T-helper 17 cell (primary cell): ENCODE measurements around the gene ARCN1. TPM values are rescaled to one million over a fixed set of nuclear protein-coding genes. Genes with fewer than 3 reads are reported as not detected.
"Not testable (repeated sequence)": the region's sequence is repeated elsewhere in the genome, so short reads cannot be mapped to it uniquely, and the experiment has no call there.

Experiments
- ATAC-seq: fragments of 150-1000 bp; cut with Tn5 transposase; 2 replicates; pipeline ENCODE4 v1.10.0; 2021; ENCODE audit warnings: mild to moderate bottlenecking, moderate library complexity
- DNase-seq, 3 donors: peaks; one replicate each; pipeline versions ENCODE4 v3.0.0 to v3.0.0-alpha.2; 2020 to 2021
- H3K9me3 ChIP-seq: one replicate; pipeline ENCODE4 v1.7.0; 2013; ENCODE audit warnings: low read length, mild to moderate bottlenecking; ENCODE audit not compliant: control insufficient read depth, poor library complexity, severe bottlenecking
- H3K27ac Mint-ChIP-seq: one replicate; pipeline ENCODE4 v1.8.0; 2022; ENCODE audit warnings: mild to moderate bottlenecking, moderate library complexity, mixed read lengths
- H3K27me3 Mint-ChIP-seq: one replicate; pipeline ENCODE4 v1.8.0; 2022; ENCODE audit warnings: mixed read lengths
- H3K36me3 Mint-ChIP-seq: one replicate; pipeline ENCODE4 v1.8.0; 2022; ENCODE audit warnings: low read depth, mixed read lengths
- H3K4me1 Mint-ChIP-seq: one replicate; pipeline ENCODE4 v1.8.0; 2022; ENCODE audit warnings: mild to moderate bottlenecking, mixed read lengths
- H3K4me3 Mint-ChIP-seq: one replicate; pipeline ENCODE4 v1.8.0; 2022; ENCODE audit warnings: mild to moderate bottlenecking, moderate library complexity, mixed read lengths
- total RNA-seq, 4 donors: library from RNA in 2 of 4; stranded (reverse) in 2 of 4; gene quantifications; one replicate each; pipeline ENCODE4 v1.2.3 and lab custom pipeline; 2022 to 2026

Gene ARCN1
- total RNA-seq, 2 donors from 2014 or later, result 86.2 to 87.5 TPM

DNA sequence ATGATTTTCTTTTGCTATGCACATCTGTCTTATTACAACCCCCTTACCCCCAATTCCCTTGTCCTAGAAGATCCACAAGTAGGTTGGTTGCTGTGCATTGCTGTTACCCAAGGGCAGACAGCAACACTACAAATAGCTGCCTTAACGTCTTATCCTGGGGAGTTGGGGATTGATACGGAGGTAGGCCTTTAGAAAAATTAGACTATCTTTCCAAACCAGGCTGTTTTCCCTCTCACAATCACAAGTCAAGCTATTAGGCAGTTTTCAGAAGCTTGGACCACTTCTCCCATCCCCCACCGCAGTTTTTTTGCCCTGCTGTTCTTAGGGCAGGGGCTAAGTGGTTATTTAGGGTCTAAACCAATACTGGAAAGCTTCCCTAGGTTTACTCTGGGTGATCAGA, 32.4 kb downstream of the ARCN1 start:
- Mint-ChIP-seq H3K36me3 (peaks cover 18% of the 10 kb centered on the region), H3K27ac (no peak overlapping the region), H3K4me3 (no peak overlapping the region), H3K4me1 (peaks cover 19% of the 10 kb centered on the region), H3K27me3 (peaks cover 8% of the 10 kb centered on the region)
- H3K9me3 ChIP-seq, result no peaks in the 10 kb centered on the region
- no peak for ATAC-seq
- no peak for DNase-seq

DNA sequence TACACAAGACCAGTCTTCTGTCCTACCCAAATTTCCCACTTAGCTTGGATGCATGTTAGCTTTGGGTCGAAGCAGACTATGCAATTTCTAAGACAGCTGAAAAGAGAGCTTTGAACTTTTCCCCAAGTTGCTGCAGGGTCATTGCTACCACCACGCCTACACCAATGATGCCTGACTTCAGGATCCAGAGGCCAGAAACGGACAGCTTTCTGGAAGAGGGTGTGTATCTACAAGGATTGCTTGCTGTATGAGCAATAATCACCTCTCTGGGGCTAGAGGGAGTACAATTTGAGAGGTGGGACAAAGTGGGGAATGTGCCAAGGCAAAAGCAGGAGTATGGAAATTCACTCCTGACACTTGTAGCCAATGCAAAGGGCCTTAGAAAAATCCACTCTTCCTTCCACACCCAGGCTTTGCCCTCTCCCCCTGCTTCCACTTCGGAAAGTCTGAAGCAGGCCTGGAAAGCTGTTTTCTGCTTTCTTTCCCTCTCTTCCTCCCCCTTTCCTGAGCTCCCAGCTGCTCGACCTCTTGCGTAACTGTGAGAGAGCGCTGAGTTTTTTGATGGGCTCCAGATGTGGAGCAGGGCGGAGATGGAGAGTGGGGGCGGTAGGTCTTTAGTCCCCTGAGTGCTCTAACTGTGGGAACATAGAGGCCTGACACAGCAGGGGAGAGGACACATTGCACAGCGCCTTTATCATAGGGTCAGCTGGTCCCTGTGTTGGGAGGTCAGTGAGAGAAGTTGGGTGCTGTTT, 33.1 kb downstream of the ARCN1 start:
- Mint-ChIP-seq H3K4me3 (no peak overlapping the region), H3K27ac (no peak overlapping the region), H3K36me3 (peaks cover 16% of the 10 kb centered on the region)

DNA sequence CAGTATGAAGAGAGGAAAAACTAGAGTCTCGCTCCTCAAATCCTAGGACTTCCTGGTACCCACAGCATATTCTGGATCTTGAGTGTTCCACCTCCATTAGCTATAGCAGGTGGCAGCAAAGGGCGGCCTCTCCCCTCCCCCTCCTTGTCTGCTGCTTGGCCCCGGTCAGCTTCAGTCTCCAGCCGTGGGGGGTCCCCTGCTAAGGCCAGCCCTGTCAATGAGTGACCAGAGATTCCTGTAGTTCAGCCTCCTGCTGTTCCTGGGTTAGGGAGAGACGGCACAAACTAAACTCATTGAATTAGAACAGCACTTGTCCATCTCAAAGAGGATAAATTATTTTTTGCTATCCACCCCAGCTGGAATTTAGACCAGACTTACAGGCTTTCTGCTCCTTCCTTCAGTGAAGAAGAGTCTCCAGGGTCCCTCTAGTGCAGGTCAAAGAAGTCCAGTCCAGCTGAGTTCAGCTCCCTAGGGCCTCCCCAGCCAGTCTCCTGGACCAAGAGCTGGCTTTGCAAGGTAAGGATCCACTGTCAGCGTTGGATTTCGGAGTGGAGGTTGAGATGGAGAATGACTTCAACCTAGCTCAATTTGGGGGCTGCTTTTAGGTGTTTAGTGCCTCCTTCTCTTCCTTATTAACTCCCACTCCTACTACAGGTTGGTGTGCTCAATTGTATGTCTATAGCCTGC, 34.1 kb downstream of the ARCN1 start:
- Mint-ChIP-seq H3K27me3 (peaks cover 12% of the 10 kb centered on the region), H3K27ac (no peak overlapping the region), H3K36me3 (peaks cover 16% of the 10 kb centered on the region), H3K4me3 (peak overlapping the region; percentile 84), H3K4me1 (peaks cover 24% of the 10 kb centered on the region)
- no peaks in the 10 kb centered on the region for H3K9me3 ChIP-seq
- DNase-seq (no peak), ATAC-seq (no peak)

More for the DNA sequence above, 33.1 kb downstream of the ARCN1 start:
- peaks cover 21% of the 10 kb centered on the region for H3K4me1 Mint-ChIP-seq
- ATAC-seq (no peak), DNase-seq (no peak)
- no peaks in the 10 kb centered on the region for H3K9me3 ChIP-seq
- H3K27me3 Mint-ChIP-seq, result peaks cover 8% of the 10 kb centered on the region

DNA sequence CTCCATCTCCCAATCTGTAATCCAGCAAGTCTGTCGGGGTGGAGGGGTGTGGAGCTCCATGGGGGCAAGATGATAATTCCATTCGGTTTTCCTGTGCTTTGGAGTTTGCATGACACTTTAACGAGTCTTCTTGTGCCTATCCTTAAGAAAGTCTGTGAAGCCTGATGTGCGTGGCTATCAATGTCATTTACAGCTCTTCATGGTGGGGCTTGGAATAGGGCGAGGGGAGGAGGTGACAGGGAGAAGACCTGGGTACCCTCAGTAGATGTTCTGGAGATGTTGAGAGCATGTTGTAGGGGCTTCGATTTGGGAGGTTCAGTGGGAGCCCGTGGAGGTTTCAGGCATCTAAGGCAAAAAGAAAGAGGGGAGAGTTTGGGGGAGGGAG, 34.6 kb downstream of the ARCN1 start:
- no peak for ATAC-seq
- Mint-ChIP-seq H3K36me3 (peaks cover 13% of the 10 kb centered on the region), H3K27me3 (peaks cover 13% of the 10 kb centered on the region), H3K27ac (no peak overlapping the region), H3K4me3 (peak overlapping the region; percentile 84), H3K4me1 (peaks cover 25% of the 10 kb centered on the region)
- no peak for DNase-seq
- H3K9me3 ChIP-seq, result no peaks in the 10 kb centered on the region

DNA sequence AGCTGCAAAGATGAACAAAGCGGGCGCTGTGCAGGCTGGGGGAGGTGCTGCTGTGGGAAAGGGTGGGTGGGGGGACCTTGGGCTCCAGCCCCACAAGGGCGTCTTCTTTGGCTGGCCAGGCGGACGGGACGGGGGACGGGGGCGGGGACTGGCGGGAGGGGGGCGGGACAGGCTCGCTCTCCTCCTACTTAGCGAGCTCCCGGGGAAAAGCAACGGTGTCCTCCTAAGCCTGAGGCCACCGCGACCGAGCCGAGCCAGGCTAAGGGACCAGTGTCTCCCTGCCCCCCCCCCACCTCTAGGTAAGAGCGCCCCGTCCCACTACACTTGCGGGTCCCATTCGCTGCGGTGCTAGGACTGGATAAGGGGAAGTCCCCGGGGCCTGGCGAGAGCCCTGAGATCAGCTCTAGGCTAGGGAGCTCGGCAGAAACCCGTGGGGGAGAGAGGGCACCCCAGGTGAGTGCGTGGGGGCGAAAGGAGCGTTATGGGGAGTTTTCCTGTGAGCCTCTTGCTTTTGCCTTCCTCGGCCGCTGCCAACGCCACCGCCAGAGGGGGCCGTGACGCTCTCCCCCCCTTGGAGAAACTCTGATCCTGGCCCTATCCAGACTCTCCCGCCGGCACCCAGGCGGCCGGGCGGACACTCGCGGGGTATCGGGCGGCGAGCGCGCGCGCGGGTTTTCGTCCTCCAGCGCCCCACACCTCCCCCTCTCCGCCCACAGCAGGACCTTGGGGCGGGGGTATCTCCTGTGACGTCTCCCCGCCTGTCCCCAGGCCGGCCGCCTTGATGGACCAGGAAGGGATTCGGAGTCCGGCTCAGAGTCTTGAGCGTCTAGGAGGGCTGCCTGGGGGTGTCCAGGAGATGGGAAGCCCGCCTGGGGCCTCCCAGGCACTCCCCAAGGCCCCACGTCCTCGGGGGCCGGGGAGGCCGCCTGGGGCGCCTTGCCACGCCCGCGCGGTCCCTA, 35.5 kb downstream of the ARCN1 start, which contains the start of gene PHLDB1:
TSS of gene PHLDB1 (plus strand) at position 215 of the 959 bp plus-strand sequence. CDS start 6,222 bp downstream, outside the sequence.
- H3K27me3 Mint-ChIP-seq, result peaks cover 13% of the 10 kb centered on the region
- peaks cover 9% of the 10 kb centered on the region for H3K36me3 Mint-ChIP-seq
- DNase-seq, result peak; percentile 30 to 46 (median 34)
- H3K9me3 ChIP-seq, result no peaks in the 10 kb centered on the region
- H3K4me1 Mint-ChIP-seq, result peaks cover 23% of the 10 kb centered on the region
- ATAC-seq, result peak; percentile 17
- H3K4me3 Mint-ChIP-seq, result peak within 1 kb of the TSS; percentile 96
- peak within 1 kb of the TSS; percentile 94 for H3K27ac Mint-ChIP-seq

DNA sequence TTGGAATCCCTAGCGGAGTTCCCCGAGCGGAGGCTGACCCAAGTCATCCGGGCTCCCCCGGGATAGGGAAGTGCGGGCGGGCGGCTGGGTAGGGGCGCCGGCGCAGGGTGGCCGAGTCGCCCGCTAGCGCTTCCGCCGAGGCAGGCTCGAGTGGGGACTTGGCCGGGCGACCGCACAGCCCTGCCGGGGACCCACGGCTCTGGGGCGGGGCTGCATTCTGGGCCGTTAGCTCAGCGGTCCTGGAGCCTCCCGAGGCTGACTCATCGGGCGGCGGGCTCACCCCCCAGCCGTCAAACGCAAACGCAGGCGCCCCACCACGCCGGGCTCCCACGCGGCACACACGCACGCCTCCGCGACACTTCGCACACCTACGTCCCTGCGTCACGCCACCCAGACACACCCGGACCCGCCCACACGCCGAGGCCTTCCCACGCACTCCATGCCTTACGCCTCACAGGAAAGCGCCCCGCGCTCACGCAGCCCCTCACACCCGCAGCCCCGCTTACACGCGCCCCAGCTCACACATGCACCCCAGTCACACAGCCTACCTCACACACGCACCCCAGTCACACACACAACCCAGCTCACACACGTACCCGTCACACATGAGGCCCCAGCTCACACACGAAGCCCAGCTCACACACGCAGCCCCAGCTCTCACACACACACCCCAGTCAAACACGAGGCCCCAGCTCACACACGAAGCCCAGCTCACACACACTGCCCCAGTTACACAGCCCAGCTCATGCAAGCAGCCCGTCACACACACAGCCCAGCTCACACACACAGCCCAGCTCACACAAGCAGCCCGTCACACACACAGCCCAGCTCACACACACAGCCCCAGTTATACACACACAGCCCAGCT, 36.4 kb downstream of the ARCN1 start:
- Mint-ChIP-seq H3K27ac (peak overlapping the region; percentile 94), H3K4me1 (peaks cover 23% of the 10 kb centered on the region), H3K27me3 (peaks cover 13% of the 10 kb centered on the region), H3K36me3 (peaks cover 9% of the 10 kb centered on the region), H3K4me3 (peak overlapping the region; percentile 96)
- peak; percentile 79 for ATAC-seq
- H3K9me3 ChIP-seq, result no peaks in the 10 kb centered on the region
- DNase-seq, result peak; percentile 69 to 86 (median 81)

DNA sequence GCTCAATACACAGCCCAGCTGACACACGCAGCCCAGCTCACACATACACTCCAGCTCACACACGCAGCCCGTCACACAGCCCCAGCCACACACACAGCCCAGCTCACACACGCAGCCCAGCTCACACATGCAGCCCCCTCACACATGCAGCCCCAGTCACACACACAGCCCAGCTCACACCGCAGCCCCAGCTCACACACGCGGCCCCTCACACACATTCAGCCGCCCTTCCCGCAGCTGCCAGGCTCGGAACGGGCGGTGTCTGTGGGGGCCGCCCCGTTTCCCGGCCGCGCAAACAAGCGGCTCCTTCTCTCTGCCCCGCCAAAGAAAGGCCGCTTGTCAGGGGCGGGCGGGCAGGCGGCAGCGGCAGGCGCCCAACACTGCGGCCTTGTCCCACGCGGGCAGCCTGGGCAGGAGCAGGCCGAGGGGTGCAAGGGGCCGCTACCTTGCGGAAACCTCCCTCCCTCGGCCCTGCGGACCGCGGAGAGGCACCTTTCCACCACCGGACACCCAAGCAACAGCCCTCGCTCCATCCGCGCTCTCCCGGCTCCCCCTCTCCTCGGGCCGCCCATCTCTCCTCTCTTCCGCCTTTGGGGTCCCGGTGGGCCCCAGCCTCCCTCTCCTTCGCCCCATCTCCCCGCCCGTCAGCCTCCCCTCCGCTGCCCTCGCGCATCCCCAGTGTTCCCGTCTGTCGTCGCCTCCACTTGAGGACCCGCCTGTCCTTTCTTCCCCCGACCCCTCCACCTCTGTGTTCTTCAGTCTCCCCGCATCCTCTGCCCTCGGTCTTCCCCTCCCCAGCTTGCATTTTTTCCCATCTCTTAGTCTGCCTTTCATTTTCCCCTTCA, 37.4 kb downstream of the ARCN1 start:
- DNase-seq (peak in 1 of 3 donors; percentile 23), ATAC-seq (no peak)
- peaks cover 23% of the 10 kb centered on the region for H3K4me1 Mint-ChIP-seq
- peak overlapping the region; percentile 94 for H3K27ac Mint-ChIP-seq
- H3K9me3 ChIP-seq, result no peaks in the 10 kb centered on the region
- peaks cover 13% of the 10 kb centered on the region for H3K27me3 Mint-ChIP-seq
- H3K36me3 Mint-ChIP-seq, result peaks cover 9% of the 10 kb centered on the region
- peak overlapping the region; percentile 96 for H3K4me3 Mint-ChIP-seq

DNA sequence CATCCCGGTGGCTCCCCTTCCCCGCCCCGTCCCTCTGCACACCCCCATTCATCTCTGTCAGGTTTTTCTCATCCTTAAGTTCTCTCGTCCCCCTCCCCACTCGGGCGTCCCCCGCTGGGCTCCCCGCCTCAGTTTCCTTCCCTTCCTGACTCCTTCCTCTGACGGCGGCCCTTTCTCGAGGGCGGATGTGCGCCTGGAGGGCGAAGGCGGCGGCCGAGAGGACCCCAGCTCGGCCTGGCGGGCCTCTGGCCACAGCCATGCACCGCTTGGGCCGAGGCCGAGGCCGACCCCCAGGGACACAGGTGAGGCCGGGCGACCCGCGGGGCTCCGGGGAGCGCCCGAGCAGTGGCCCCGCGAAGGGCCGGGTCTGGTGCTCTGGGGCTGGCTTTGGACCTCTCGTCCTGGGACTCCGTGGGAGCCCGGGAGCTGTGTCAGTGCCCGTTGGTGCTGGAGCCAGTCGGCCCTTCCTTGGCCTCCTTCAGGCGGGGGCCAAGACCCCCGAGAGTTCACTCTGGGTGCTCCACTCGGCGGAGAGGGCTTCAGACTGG, 38.1 kb downstream of the ARCN1 start:
- Mint-ChIP-seq H3K27me3 (peaks cover 13% of the 10 kb centered on the region), H3K36me3 (peaks cover 9% of the 10 kb centered on the region), H3K4me3 (peak overlapping the region; percentile 96), H3K27ac (peak overlapping the region; percentile 94), H3K4me1 (peaks cover 23% of the 10 kb centered on the region)
- ATAC-seq (no peak), DNase-seq (peak in 1 of 3 donors; percentile 14)
- no peaks in the 10 kb centered on the region for H3K9me3 ChIP-seq

DNA sequence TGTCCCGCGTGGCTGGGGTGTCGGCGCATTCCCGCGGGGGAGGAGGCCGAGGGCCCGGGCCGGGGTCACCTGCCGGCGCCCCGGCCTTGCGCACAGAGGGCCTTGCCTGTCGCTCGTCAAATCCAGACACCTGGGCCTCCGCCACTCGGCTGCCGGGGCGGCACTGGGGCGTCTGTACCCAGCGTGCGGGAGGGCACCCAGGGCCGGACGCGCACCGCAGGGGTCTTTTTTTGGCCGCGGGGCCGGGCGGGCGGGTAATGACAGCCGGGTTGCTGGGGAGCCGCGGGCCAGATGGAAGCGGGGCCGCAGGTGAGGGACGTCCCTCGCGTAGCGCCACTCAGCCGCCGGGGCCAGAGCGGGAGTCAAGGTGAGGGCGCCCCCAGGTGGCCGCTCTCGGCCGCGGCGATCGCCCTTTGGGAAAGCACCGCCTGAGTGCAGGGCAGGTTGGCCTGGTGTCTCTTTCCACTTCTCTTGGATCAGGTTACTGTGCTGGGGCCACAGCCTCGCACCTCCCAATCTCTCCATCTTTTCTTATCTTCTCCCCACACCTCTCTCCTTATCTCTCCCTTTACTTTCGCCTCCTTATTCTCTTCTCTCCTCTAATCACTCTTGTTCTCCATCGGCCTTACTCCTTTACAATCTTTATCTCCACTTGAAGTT, 38.7 kb downstream of the ARCN1 start:
- Mint-ChIP-seq H3K27me3 (peaks cover 13% of the 10 kb centered on the region), H3K27ac (no peak overlapping the region), H3K4me3 (peak overlapping the region; percentile 96), H3K36me3 (peaks cover 9% of the 10 kb centered on the region), H3K4me1 (peaks cover 23% of the 10 kb centered on the region)
- H3K9me3 ChIP-seq, result no peaks in the 10 kb centered on the region
- DNase-seq (peak; percentile 82 to 89 (median 85)), ATAC-seq (peak; percentile 65)

DNA sequence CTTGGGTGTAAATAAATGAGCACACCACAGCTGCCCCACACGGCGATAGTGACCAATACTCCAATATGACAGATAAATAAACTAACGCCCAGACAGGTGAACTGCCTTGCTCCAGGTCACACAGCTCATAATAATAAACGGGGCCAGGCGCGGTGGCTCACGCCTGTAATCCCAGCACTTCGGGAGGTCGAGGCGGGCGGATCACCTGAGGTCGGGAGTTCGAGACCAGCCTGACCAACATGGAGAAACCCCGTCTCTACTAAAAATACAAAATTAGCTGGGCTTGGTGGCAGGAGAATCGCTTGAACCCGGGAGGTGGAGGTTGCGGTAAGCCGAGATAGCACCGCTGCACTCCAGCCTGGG, 39.2 kb downstream of the ARCN1 start:
- H3K36me3 Mint-ChIP-seq, H3K27ac Mint-ChIP-seq, H3K9me3 ChIP-seq, DNase-seq, ATAC-seq: not testable (repeated sequence)
- H3K4me3 Mint-ChIP-seq, result peak overlapping the region; percentile 85
- peaks cover 13% of the 10 kb centered on the region for H3K27me3 Mint-ChIP-seq
- peaks cover 25% of the 10 kb centered on the region for H3K4me1 Mint-ChIP-seq

DNA sequence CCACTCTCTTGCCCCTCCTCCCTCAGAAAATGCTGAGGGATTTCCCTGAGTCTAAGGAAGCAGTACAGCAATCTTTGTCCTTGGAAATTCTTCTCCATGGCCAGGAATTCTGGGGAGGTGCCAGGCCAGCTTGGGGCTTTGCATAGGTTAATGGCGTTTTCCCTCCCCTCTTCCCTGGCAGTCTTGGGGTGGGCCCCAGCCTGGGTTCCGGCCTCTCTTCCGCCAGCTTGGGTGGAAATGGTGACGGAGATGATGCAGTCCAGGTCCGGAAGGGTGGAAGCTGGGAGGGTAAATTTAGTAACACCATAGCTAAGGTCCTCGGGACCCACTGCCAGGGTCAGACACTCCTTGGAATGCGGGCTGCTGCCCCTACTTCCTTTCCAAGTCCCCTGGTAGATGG, 40.2 kb downstream of the ARCN1 start:
- H3K27me3 Mint-ChIP-seq, result peaks cover 13% of the 10 kb centered on the region
- no peak overlapping the region for H3K4me3 Mint-ChIP-seq
- no peaks in the 10 kb centered on the region for H3K9me3 ChIP-seq
- H3K36me3 Mint-ChIP-seq, result peaks cover 9% of the 10 kb centered on the region
- H3K27ac Mint-ChIP-seq, result peak overlapping the region; percentile 47
- DNase-seq (no peak), ATAC-seq (no peak)
- peaks cover 20% of the 10 kb centered on the region for H3K4me1 Mint-ChIP-seq
